Stimulated activated CD8-positive, alpha-beta memory T cell treated with anti-CD3 and anti-CD28 coated beads, Interleukin-12 subunit alpha, Interleukin-12 subunit beta, amount 100 ng/mL, for 1 hour (primary cell): Measurements from ENCODE around the gene TRMT13.
A peak's percentile ranks its signal among the peaks of the same experiment; 100 is the strongest.

Experiments
- DNase-seq: peaks from one replicate; pipeline ENCODE4 v3.0.0-alpha.2; 2020; ENCODE audit warnings: low read depth

The TRMT13 gene, protein sequence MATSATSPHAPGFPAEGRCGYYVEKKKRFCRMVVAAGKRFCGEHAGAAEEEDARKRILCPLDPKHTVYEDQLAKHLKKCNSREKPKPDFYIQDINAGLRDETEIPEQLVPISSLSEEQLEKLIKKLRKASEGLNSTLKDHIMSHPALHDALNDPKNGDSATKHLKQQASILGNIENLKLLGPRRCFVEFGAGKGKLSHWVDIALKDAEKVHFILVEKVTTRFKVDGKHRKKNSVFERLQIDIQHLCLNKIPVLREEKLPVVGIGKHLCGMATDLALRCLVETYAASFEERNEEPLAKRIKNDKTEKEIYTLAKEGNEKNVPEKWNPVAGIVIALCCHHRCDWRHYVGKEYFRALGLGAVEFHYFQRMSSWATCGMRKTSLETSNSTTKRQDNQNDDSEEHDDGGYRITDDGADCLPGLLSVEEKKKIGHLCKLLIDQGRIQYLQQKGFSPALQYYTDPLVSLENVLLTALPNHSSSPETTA

GRCh38 chr1:100132566-100133477 is at the start of gene TRMT13, which contains the start of gene SASS6:
TRMT13 (plus strand) TSS chr1:100133163; CDS start chr1:100133169, 6 bp downstream.
SASS6 (minus strand) TSS chr1:100132930; CDS start chr1:100132814, 116 bp downstream.
- peak; percentile 93 for DNase-seq

- no peak for DNase-seq
These were observed 45.6 kb upstream of the TRMT13 start for GRCh38 chr1:100087396-100087795.

DNA sequence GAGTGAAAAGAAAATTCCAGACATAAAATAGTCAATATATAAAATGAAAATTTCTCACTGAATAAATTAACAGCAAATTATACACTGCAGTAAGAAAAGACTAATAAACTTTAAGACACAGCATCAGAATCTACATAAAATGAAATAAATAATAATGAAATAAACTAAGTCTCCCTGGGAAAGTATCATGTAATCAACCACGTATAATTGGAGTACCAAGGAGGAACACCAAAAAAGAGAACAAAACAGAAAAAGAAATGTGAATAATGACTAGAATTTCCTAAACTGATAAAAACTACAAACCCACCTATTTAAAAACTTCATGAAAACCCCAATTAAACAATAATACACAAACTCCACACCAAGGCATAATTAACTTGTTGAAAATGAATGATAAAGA is 43.9 kb upstream of the TRMT13 start:
- no peak for DNase-seq

DNA sequence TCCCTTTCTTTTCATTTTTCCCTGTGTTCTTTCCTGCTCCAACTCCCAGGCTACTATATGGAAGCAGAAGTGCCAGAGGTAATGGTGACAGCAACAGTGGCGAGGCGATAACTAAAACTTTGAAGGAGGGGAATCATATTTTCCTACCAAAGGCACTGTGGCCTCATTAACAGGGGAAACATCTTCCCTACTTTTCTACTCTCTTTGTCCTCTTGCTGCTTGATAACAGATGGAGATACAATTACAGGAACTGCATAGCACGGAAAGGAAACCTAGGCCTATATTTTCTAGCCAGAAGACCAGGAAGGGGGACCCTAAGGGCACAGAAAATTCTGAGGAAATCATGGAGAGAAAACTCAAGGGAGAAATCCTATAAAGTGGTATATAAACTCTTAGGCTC is 42.5 kb upstream of the TRMT13 start:
- DNase-seq = no peak

DNA sequence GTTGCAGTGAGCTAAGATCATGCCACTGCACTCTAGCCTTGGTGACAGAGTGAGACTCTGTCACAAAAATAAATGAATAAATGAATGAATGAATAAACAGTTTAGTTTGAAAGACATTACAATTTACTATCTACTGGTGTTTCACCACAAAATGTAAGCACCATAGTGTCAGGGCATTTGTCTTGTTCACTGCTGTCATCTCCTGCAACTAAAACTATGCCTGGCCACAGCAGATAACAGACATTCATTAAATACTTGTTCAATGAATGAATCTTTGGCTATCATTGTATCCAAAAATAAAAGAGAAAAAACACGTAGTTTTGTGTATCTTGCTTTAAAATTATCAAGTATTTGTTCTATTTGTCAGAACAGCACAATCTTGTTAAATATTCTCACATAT is 32.8 kb upstream of the TRMT13 start:
- DNase-seq = no peak

GRCh38 chr1:100101564-100101963 is 31.4 kb upstream of the TRMT13 start:
- DNase-seq = no peak

DNA sequence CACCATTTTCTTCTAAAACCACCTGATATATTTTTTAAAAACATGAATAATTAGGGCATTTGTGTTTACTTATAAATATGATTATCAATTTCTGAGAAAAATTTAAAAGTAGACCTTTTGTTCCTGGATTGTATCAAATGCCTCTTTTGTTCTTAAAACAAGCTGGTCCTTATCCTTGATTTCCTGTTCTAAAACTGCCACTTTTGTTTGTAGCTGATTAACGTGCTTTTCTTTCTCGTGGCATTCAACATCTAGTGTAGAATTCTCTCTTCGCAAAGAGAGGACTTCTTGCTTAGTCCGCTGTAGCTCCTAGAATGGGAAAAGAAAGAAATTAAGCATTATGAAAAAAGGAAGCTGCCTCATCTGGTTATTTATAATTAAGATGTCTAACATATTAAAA is 25.3 kb upstream of the TRMT13 start:
- no peak for DNase-seq

DNA sequence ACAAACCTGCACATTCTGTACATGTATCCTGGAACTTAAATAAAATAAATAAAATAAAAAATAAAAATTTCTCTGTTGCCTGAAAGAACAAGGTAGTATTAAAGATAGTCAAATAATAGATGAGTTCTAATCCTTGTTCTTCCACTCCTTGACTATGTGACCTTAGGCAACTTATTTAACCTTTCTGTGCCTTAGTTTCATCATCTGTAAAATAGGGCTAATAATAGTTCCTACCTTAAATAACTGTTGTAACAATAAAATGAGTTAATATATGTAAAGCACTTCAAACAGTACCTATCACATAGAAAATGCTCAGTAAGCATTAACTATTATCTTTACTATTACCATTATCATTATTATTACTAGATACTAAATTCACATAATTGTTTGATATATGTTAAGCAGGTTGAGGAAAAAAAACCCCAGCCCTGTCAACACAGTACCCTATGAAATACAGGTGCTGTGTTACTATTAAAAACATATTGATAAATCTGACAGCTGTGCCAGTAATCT is 23.4 kb upstream of the TRMT13 start:
- DNase-seq = no peak

DNA sequence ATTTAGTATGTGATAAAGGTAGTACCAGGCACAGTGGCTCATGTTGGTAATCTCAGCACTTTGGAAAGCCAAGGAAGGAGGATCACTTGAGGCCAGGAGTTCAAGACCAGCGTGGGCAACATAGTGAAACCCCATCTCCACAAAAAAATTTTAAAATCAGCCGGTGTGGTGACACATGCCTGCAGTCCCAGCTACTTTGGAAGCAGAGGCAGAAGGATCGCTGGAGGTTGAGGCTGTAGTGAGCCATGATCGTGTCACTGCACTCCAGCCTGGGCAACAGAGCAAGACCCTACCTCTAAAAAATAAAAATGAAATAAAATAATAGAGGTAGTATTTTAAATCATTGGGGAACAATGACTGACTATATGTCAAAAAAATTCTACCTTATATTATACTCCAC is 17.4 kb upstream of the TRMT13 start:
- DNase-seq = no peak

GRCh38 chr1:100122177-100122576 is 10.8 kb upstream of the TRMT13 start:
- no peak for DNase-seq

DNA sequence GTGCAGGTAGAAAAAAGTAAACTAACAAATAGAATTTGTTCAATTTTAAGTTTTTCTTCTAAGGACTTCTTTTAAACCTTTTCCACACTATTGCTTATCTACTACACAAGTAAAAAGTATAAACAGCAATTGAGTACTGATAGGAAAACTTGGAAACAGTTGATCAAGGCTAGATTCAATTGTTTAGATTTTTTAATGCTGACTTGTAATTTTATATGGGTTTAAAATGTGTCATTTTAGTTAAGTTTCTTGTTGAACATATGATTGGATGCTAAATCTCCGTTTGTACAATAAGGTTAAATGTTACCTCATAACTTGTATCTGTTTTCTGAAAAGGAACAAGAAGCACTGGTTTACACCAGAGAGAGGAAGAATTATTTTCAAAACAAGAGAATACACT is 5.7 kb upstream of the TRMT13 start:
- DNase-seq = no peak

DNA sequence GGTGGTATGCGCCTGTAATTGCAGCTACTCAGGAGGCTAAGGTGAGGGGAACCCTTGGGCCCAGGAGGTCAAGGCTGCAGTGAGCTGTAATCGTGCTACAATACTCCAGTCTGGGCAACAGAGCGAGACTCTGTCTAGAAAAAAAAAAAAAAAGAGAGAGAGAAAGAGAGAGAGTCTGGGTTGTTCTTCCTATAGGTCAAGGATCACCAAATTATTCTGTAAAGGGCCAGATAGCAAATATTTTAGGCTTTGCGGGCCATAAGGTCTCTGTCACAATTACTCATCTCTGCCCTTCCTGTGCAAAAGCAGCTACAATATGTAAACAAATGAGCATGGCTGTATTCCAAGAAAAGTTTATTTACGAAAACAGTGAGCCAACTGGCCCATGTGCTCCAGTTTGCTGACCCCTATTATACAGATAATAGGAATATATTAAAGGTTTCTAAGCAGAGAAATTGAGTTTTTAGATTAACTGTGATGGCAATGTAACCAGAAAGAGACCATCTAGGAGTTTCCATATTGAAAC is 2.3 kb upstream of the TRMT13 start:
- no peak for DNase-seq

DNA sequence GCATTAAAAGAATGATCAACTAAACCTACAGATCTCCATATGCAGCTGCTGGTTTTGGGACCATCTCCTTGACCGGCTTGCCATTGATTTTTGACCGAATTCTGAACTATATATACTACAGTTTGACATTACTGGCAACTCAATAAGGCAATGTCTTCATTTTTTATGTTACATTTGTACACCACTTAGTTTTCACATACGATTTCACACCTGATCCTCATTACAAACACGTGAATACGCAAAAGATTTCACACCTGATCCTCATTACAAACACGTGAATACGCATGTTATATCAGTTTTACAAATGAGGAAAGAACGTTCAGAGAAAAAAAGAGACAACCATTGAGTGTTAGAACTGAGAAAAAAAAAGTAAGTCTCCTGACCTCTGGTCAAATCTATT is 1.3 kb upstream of the TRMT13 start:
- DNase-seq = no peak

- no peak for DNase-seq
These were observed 1.9 kb downstream of the TRMT13 start for GRCh38 chr1:100134872-100135271.

- no peak for DNase-seq
These were observed 4.6 kb downstream of the TRMT13 start for GRCh38 chr1:100137602-100138001.

GRCh38 chr1:100141192-100141591 is 8.2 kb downstream of the TRMT13 start:
- no peak for DNase-seq

DNA sequence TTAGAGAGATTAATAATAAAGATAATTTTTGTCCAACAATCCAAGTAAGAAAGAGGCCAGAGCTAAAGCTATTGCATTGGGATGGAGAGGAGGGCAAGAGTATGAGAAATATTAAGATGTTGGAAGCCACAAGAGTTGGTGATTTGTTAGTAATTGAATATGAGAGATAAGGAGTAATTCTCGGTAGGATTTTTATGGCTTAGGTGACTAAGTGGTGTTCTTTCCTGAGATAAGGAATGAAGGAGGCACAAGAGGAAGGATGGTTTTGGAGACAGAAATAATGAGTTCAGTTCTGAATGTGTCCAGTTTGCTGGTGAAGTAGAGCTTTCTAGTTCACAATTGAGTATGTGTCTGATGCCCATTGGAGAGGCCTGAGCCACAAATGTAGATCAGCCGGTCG is 9.4 kb downstream of the TRMT13 start:
- no peak for DNase-seq

GRCh38 chr1:100145116-100145515 is 12.2 kb downstream of the TRMT13 start:
- DNase-seq = no peak

- DNase-seq = no peak
These were observed 14.0 kb downstream of the TRMT13 start for GRCh38 chr1:100146958-100147357.

DNA sequence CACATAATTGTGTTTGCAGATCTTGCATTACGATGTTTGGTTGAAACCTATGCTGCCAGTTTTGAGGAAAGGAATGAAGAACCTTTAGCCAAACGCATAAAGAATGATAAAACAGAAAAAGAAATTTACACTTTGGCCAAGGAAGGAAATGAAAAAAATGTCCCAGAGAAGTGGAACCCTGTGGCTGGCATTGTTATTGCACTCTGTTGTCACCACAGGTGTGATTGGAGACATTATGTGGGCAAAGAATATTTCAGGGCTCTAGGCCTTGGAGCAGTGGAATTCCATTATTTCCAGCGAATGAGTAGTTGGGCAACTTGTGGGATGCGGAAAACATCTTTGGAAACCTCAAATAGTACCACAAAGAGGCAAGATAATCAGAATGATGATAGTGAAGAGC is 14.9 kb downstream of the TRMT13 start:
- DNase-seq = no peak

GRCh38 chr1:100151679-100152078 is 18.7 kb downstream of the TRMT13 start:
- no peak for DNase-seq

DNA sequence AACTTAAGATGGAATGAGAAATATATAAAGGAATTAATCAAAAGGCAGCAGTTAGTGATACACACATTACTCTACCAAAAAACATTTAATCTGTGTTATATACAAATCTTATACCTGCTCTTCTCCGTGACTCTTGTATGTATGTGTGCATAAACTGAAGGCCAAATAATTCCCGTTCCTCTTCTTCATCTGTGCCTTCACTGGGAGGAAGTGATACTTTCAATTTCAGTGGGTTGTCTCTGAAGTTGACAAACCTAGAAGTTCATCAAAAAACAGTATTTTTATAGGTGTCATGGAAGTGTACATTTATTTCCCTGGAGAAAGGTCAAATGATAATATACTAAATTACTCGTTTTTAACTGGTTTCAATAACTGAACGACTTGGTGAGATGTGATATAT is 19.3 kb downstream of the TRMT13 start:
- DNase-seq = no peak
